ENCODE results near the gene EIF4G3. TPM values are rescaled to one million over a fixed set of nuclear protein-coding genes. Genes with fewer than 3 reads are reported as not detected.

The EIF4G3 gene
- total and polyA plus RNA-seq, 9 of the 15 experiments (the other 6 are each of a cell fraction or from before 2014, with no cell fraction given): 6.7 to 40.5 (median 32.1) TPM

GRCh38 chr1:20846461-20847374 is 330.0 kb downstream of the EIF4G3 start (continued):
- TF ChIP-seq, protein P1, sequence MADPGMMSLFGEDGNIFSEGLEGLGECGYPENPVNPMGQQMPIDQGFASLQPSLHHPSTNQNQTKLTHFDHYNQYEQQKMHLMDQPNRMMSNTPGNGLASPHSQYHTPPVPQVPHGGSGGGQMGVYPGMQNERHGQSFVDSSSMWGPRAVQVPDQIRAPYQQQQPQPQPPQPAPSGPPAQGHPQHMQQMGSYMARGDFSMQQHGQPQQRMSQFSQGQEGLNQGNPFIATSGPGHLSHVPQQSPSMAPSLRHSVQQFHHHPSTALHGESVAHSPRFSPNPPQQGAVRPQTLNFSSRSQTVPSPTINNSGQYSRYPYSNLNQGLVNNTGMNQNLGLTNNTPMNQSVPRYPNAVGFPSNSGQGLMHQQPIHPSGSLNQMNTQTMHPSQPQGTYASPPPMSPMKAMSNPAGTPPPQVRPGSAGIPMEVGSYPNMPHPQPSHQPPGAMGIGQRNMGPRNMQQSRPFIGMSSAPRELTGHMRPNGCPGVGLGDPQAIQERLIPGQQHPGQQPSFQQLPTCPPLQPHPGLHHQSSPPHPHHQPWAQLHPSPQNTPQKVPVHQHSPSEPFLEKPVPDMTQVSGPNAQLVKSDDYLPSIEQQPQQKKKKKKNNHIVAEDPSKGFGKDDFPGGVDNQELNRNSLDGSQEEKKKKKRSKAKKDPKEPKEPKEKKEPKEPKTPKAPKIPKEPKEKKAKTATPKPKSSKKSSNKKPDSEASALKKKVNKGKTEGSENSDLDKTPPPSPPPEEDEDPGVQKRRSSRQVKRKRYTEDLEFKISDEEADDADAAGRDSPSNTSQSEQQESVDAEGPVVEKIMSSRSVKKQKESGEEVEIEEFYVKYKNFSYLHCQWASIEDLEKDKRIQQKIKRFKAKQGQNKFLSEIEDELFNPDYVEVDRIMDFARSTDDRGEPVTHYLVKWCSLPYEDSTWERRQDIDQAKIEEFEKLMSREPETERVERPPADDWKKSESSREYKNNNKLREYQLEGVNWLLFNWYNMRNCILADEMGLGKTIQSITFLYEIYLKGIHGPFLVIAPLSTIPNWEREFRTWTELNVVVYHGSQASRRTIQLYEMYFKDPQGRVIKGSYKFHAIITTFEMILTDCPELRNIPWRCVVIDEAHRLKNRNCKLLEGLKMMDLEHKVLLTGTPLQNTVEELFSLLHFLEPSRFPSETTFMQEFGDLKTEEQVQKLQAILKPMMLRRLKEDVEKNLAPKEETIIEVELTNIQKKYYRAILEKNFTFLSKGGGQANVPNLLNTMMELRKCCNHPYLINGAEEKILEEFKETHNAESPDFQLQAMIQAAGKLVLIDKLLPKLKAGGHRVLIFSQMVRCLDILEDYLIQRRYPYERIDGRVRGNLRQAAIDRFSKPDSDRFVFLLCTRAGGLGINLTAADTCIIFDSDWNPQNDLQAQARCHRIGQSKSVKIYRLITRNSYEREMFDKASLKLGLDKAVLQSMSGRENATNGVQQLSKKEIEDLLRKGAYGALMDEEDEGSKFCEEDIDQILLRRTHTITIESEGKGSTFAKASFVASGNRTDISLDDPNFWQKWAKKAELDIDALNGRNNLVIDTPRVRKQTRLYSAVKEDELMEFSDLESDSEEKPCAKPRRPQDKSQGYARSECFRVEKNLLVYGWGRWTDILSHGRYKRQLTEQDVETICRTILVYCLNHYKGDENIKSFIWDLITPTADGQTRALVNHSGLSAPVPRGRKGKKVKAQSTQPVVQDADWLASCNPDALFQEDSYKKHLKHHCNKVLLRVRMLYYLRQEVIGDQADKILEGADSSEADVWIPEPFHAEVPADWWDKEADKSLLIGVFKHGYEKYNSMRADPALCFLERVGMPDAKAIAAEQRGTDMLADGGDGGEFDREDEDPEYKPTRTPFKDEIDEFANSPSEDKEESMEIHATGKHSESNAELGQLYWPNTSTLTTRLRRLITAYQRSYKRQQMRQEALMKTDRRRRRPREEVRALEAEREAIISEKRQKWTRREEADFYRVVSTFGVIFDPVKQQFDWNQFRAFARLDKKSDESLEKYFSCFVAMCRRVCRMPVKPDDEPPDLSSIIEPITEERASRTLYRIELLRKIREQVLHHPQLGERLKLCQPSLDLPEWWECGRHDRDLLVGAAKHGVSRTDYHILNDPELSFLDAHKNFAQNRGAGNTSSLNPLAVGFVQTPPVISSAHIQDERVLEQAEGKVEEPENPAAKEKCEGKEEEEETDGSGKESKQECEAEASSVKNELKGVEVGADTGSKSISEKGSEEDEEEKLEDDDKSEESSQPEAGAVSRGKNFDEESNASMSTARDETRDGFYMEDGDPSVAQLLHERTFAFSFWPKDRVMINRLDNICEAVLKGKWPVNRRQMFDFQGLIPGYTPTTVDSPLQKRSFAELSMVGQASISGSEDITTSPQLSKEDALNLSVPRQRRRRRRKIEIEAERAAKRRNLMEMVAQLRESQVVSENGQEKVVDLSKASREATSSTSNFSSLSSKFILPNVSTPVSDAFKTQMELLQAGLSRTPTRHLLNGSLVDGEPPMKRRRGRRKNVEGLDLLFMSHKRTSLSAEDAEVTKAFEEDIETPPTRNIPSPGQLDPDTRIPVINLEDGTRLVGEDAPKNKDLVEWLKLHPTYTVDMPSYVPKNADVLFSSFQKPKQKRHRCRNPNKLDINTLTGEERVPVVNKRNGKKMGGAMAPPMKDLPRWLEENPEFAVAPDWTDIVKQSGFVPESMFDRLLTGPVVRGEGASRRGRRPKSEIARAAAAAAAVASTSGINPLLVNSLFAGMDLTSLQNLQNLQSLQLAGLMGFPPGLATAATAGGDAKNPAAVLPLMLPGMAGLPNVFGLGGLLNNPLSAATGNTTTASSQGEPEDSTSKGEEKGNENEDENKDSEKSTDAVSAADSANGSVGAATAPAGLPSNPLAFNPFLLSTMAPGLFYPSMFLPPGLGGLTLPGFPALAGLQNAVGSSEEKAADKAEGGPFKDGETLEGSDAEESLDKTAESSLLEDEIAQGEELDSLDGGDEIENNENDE (IDR thresholded peaks at IDR 0.05; ENCODE audit: low read depth, low read length): no peak
- TF ChIP-seq SREBF1 (IDR thresholded peaks at IDR 0.05; ENCODE audit: borderline replicate concordance, low read depth, low read length): no peak
- TF ChIP-seq ATF2 (CRISPR knock-in tag; IDR thresholded peaks at IDR 0.05): no peak
- no peak for TF ChIP-seq ERF (CRISPR knock-in tag; IDR thresholded peaks at IDR 0.05)
- TF ChIP-seq TEAD4 (IDR thresholded peaks at IDR 0.05; ENCODE audit: low read length): no peak
- TF ChIP-seq TEAD4 (CRISPR knock-in tag; IDR thresholded peaks at IDR 0.05; ENCODE audit: borderline replicate concordance): no peak
- peak; percentile 91 for TF ChIP-seq RBM25 (IDR thresholded peaks at IDR 0.05; ENCODE audit: low read depth, low read length, severe bottlenecking)
- no peak for TF ChIP-seq SMARCA5 (IDR thresholded peaks at IDR 0.05)
- no peak for TF ChIP-seq ZNF778 (CRISPR knock-in tag; IDR thresholded peaks at IDR 0.05)
- TF ChIP-seq, protein P2, sequence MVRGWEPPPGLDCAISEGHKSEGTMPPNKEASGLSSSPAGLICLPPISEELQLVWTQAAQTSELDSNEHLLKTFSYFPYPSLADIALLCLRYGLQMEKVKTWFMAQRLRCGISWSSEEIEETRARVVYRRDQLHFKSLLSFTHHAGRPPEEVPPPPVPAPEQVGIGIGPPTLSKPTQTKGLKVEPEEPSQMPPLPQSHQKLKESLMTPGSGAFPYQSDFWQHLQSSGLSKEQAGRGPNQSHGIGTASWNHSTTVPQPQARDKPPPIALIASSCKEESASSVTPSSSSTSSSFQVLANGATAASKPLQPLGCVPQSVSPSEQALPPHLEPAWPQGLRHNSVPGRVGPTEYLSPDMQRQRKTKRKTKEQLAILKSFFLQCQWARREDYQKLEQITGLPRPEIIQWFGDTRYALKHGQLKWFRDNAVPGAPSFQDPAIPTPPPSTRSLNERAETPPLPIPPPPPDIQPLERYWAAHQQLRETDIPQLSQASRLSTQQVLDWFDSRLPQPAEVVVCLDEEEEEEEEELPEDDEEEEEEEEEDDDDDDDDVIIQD (CRISPR knock-in tag; IDR thresholded peaks at IDR 0.05): no peak
- TF ChIP-seq ZFP30 (CRISPR knock-in tag; IDR thresholded peaks at IDR 0.05; ENCODE audit: borderline replicate concordance): no peak
- TF ChIP-seq ETV1 (tag; conservative IDR thresholded peaks at IDR 0.05; ENCODE audit: low read depth): no peak

Data from K562 (cell line).